HepG2 (cell line): ENCODE measurements around the gene TBCD. TPM values are rescaled to one million over a fixed set of nuclear protein-coding genes. Genes with fewer than 3 reads are reported as not detected.

ENCODE experiments used
- ATAC-seq: fragments of 200-7000 bp; cut with Tn5 transposase; 3 replicates; pipeline ENCODE4 v1.9.1; 2020; ENCODE audit warnings: mild to moderate bottlenecking, moderate library complexity
- BruUV-seq: library from RNA; stranded (reverse); fragments of 400-500 nt; replicated peaks from 2 replicates; lab custom pipeline; 2021; lab: Mats Ljungman, UMichigan
- CTCF ChIA-PET: fragments of 300-600 bp; formaldehyde crosslinking; extraction: SDS; loops from one replicate; lab custom pipeline; 2021; ENCODE audit warnings: low total read pairs, inconsistent platforms, low intra/inter-chr PET ratio; lab: Yijun Ruan, JAX
- POLR2A ChIA-PET: fragments of 350-600 bp; sonication (Branson Sonifier 250); formaldehyde crosslinking; loops from one replicate; lab custom pipeline; 2020; ENCODE audit warnings: antibody characterized with exemption, inconsistent platforms; lab: Yijun Ruan, JAX
- DNase-seq: peaks from one replicate; pipeline ENCODE4 v3.0.0-alpha.2; 2015; ENCODE audit warnings: low spot score
- FAIRE-seq: peaks from 3 replicates; lab custom pipeline; 2011; peaks lifted over from hg19 to GRCh38; lab: Jason Lieb, UNC
- H2AFZ ChIP-seq: one replicate; pipeline ENCODE4 v1.6.1; 2011; ENCODE audit warnings: low read length, inconsistent platforms
- H3K27ac ChIP-seq: fragments of 300-600 bp; 3 replicates; pipeline ENCODE4 v1.8.0; 2011; ENCODE audit warnings: mixed run types, mild to moderate bottlenecking, mixed read lengths, low read length, inconsistent platforms; ENCODE audit not compliant: insufficient read depth; ENCODE audit errors: extremely low read length
- H3K27me3 ChIP-seq, 2 experiments: fragments of 200-600 bp in 1 of 2; 2 replicates in 1 of 2; 3 replicates in 1 of 2; pipeline versions ENCODE4 v1.6.0 to v1.8.0; 2011; ENCODE audit warnings: low read length in 2 of 2, mild to moderate bottlenecking in 2 of 2, moderate library complexity in 2 of 2, inconsistent platforms in 1 of 2; ENCODE audit not compliant: insufficient read depth in 2 of 2, control insufficient read depth in 1 of 2
- H3K36me3 ChIP-seq, 2 experiments: fragments of 200-600 bp in 1 of 2; replicated peaks in 1 of 2; 2 replicates in 1 of 2; 3 replicates in 1 of 2; pipeline versions ENCODE4 v1.5.1 to v1.8.0; 2011; ENCODE audit warnings: low read length in 2 of 2, inconsistent platforms in 1 of 2; ENCODE audit not compliant: insufficient read depth in 2 of 2, control insufficient read depth in 1 of 2
- H3K4me1 ChIP-seq: 2 replicates; pipeline ENCODE4 v1.5.1; 2012; ENCODE audit warnings: low read length, inconsistent platforms; ENCODE audit not compliant: insufficient read depth
- H3K4me2 ChIP-seq: 2 replicates; pipeline ENCODE4 v1.6.0; 2011; ENCODE audit warnings: low read depth, low read length, inconsistent platforms
- H3K4me3 ChIP-seq, 3 experiments: fragments of 200-600 bp in 1 of 3; sonication (generic), shearing (Covaris generic) in 1 of 3; replicated peaks in 1 of 3; 2 replicates each; pipeline ENCODE4 v1.5.1; 2011 to 2016; ENCODE audit warnings: low read length in 3 of 3, inconsistent platforms in 2 of 3, low read depth in 2 of 3, mild to moderate bottlenecking in 2 of 3, control low read depth in 1 of 3, mixed read lengths in 1 of 3; ENCODE audit not compliant: insufficient read depth in 1 of 3
- H3K79me2 ChIP-seq: one replicate; pipeline ENCODE4 v1.6.1; 2011; ENCODE audit warnings: low read length, inconsistent platforms; ENCODE audit not compliant: insufficient read depth
- H3K9ac ChIP-seq: 2 replicates; pipeline ENCODE4 v1.6.0; 2011; ENCODE audit warnings: mild to moderate bottlenecking, low read depth, low read length, inconsistent platforms; ENCODE audit not compliant: insufficient read depth
- H3K9me3 ChIP-seq: 2 replicates; pipeline ENCODE4 v1.5.1; 2012; ENCODE audit warnings: mild to moderate bottlenecking, low read length
- H4K20me1 ChIP-seq: 2 replicates; pipeline ENCODE4 v1.6.0; 2011; ENCODE audit warnings: inconsistent platforms, mild to moderate bottlenecking, low read length, moderate library complexity; ENCODE audit not compliant: insufficient read depth
- CEBPZ ChIP-seq: IDR thresholded peaks from 2 replicates; pipeline ENCODE4 v1.6.1; 2012; ENCODE audit warnings: low read length, improper control_type of control experiment
- DR1 ChIP-seq: sonication (generic); formaldehyde crosslinking; IDR thresholded peaks from 2 replicates; pipeline ENCODE4 v1.8.0; 2021; ENCODE audit warnings: mild to moderate bottlenecking, missing genetic modification reagents, inconsistent platforms
- DRAP1 ChIP-seq: IDR thresholded peaks from 2 replicates; pipeline ENCODE4 v1.6.1; 2016; ENCODE audit warnings: missing genetic modification reagents, missing compliant biosample characterization
- GMEB2 ChIP-seq: IDR thresholded peaks from 2 replicates; pipeline ENCODE4 v1.6.1; 2016; ENCODE audit warnings: missing biosample characterization, missing genetic modification reagents, low read depth
- MYPOP ChIP-seq: sonication (generic); formaldehyde crosslinking; IDR thresholded peaks from 2 replicates; pipeline ENCODE4 v1.8.1; 2023; ENCODE audit warnings: mild to moderate bottlenecking, moderate library complexity, missing genetic modification reagents
- PHF21A ChIP-seq: sonication (generic); formaldehyde crosslinking; IDR thresholded peaks from 2 replicates; pipeline ENCODE4 v1.5.0; 2020; ENCODE audit warnings: mild to moderate bottlenecking, missing genetic modification reagents
- RFX5 ChIP-seq: IDR thresholded peaks from 2 replicates; pipeline ENCODE4 v1.6.1; 2011; ENCODE audit warnings: low read depth, low read length, improper control_type of control experiment
- SMAD3 ChIP-seq: sonication (generic); formaldehyde crosslinking; IDR thresholded peaks from 2 replicates; pipeline ENCODE4 v1.4.0; 2020; ENCODE audit warnings: missing genetic modification reagents
- ZMYM3 ChIP-seq: sonication (generic); formaldehyde crosslinking; IDR thresholded peaks from 2 replicates; pipeline ENCODE4 v1.5.1; 2020; ENCODE audit warnings: mild to moderate bottlenecking, missing genetic modification reagents
- ZNF326 ChIP-seq: sonication (generic); formaldehyde crosslinking; IDR thresholded peaks from 2 replicates; pipeline ENCODE4 v1.4.0; 2020; ENCODE audit warnings: missing genetic modification reagents, borderline replicate concordance
- ZNF609 ChIP-seq: sonication (generic); formaldehyde crosslinking; IDR thresholded peaks from 2 replicates; pipeline ENCODE4 v1.4.0; 2020; ENCODE audit warnings: mild to moderate bottlenecking, missing genetic modification reagents, borderline replicate concordance
- WGBS: methylation state at CpG from one replicate; pipeline ENCODE4 v1.1.6; 2017; ENCODE audit warnings: low lambda C conversion rate; 5-methylcytosine and 5-hydroxymethylcytosine counted together
- in situ Hi-C: cut with HindIII; loops from 2 replicates; pipeline ENCODE4 v1.10.0; 2017; ENCODE audit warnings: low pct_unique_long_range_greater_than_20kb; ENCODE audit not compliant: extremely low pct_ligation_motif_present
- intact Hi-C: fragments of 100-400 bp; cut with micrococcal nuclease; formaldehyde crosslinking; loops from one replicate; pipeline ENCODE4 v1.10.0; 2022; ENCODE audit not compliant: unreplicated experiment
- polyA plus RNA-seq, 8 experiments: library from polyadenylated mRNA; depleted of rRNA in 3 of 8; stranded (reverse) in 7 of 8; unstranded in 1 of 8; fragments of >200 nt; fragmentation: Illumina TruSeq in 4 of 8; extraction: Trizol in 4 of 8; gene quantifications; 2 replicates each; pipeline versions ENCODE4 v1.2.1 to v1.2.3, GENCODE V29; 2011 to 2016; ENCODE audit warnings: low read depth in 4 of 8, missing spikeins in 1 of 8, mixed read lengths in 1 of 8; ENCODE audit not compliant: insufficient read depth in 1 of 8
- total RNA-seq, 5 experiments: library from RNA; depleted of rRNA; stranded (reverse); fragments of >200 nt; fragmentation: Illumina TruSeq; extraction: Trizol; gene quantifications; 2 replicates each; pipeline ENCODE4 v1.2.3, GENCODE V29; 2016; ENCODE audit warnings: low read depth in 1 of 5

The TBCD gene
- total and polyA plus RNA-seq, 2 of the 13 experiments (the other 11 are each of a cell fraction or from before 2014, with no cell fraction given), result 33.9 to 54.8 TPM

GRCh38 chr17:82789806-82790205 is 37.9 kb downstream of the TBCD start:
- in situ Hi-C loops (no loop called here), intact Hi-C loops (no loop called here)
- BruUV-seq, result no TSS peak
- DNase-seq (no peak), ATAC-seq (no peak), FAIRE-seq (no peak)
- H3K4me1 ChIP-seq, result no peaks in the 10 kb centered on the region
- WGBS, result 98% methylated on average over 18 of the region's 18 CpGs
- no peak overlapping the region for H3K27ac ChIP-seq
- no peaks in the 10 kb centered on the region for H3K27me3 ChIP-seq
- CTCF ChIA-PET, result no interaction called here
- TF ChIP-seq CEBPZ (no peak), ZNF326 (CRISPR knock-in tag) (no peak), RFX5 (no peak), ZNF609 (no peak), PHF21A (CRISPR knock-in tag) (no peak), GMEB2 (CRISPR knock-in tag) (no peak), DR1 (CRISPR knock-in tag) (no peak), DRAP1 (CRISPR knock-in tag) (no peak), SMAD3 (no peak), ZMYM3 (CRISPR knock-in tag) (no peak), MYPOP (CRISPR knock-in tag) (no peak)
- no peak overlapping the region for H2AFZ ChIP-seq
- no peak overlapping the region for H3K9ac ChIP-seq
- peaks cover 5 to 10% of the 10 kb centered on the region in 2 experiments; a peak in 2 of 5 replicates for H3K36me3 ChIP-seq
- no peak overlapping the region for H3K4me3 ChIP-seq
- POLR2A ChIA-PET, result no interaction called here
- no peaks in the 10 kb centered on the region for H3K9me3 ChIP-seq
- H3K4me2 ChIP-seq, result no peak overlapping the region
- no peaks in the 10 kb centered on the region for H4K20me1 ChIP-seq
- no peaks in the 10 kb centered on the region for H3K79me2 ChIP-seq
